Adrenal gland (tissue), 12 donors: ENCODE results near the gene MOK. TPM values are rescaled to one million over a fixed set of nuclear protein-coding genes. Genes with fewer than 3 reads are reported as not detected.

Experiments
- DNase-seq, 7 donors: peaks; one replicate each; pipeline ENCODE4 v3.0.0-alpha.2; 2019 to 2020
- H3K27ac ChIP-seq, 5 donors: fragments of 200-600 bp; sonication (generic) in 4 of 5; 1 replicate in 3 of 5; 2 replicates in 2 of 5; pipeline versions ENCODE4 v1.5.1 to v1.8.0; 2016 to 2020; ENCODE audit warnings: mild to moderate bottlenecking in 1 of 5
- H3K27me3 ChIP-seq: fragments of 200-600 bp; 2 replicates; pipeline ENCODE4 v1.8.0; 2021
- H3K36me3 ChIP-seq, 2 donors: fragments of 200-600 bp; replicated peaks in 1 of 2; 1 replicate in 1 of 2; 2 replicates in 1 of 2; pipeline versions ENCODE4 v1.5.1 to v1.8.0; 2018 to 2022
- H3K4me1 ChIP-seq, 2 donors: fragments of 200-600 bp; replicated peaks in 1 of 2; 1 replicate in 1 of 2; 2 replicates in 1 of 2; pipeline versions ENCODE4 v1.5.1 to v1.8.0; 2018 to 2021
- H3K4me3 ChIP-seq, 4 donors: fragments of 200-600 bp; sonication (generic) in 3 of 4; one replicate each; pipeline ENCODE4 v1.5.1; 2016 to 2018
- H3K9me3 ChIP-seq, 3 donors: fragments of 200-600 bp; sonication (generic) in 1 of 3; replicated peaks in 1 of 3; 1 replicate in 2 of 3; 2 replicates in 1 of 3; pipeline versions ENCODE4 v1.5.1 to v1.8.0; 2016 to 2021
- POLR2A ChIP-seq, 2 donors: fragments of 450-650 bp; IDR thresholded peaks; one replicate each; pipeline ENCODE4 v1.6.1; 2017; ENCODE audit warnings: antibody characterized with exemption in 2 of 2, mild to moderate bottlenecking in 2 of 2, moderate library complexity in 1 of 2
- WGBS, 4 donors: extraction: QIAGEN DNeasy Blood & Tissue Kit in 2 of 4; methylation state at CpG; one replicate each; pipeline versions ENCODE4 v1.1.5 to v1.1.7; 2013 to 2017; 5-methylcytosine and 5-hydroxymethylcytosine counted together
- intact Hi-C, 2 donors: fragments of 100-400 bp; cut with DNase I; formaldehyde crosslinking; loops; one replicate each; pipeline versions ENCODE4 v1.14.1 to v1.15.0; 2022 to 2023
- polyA plus RNA-seq, 3 donors: library from polyadenylated mRNA; stranded (reverse); fragments of 200-250 nt in 2 of 3; fragments of 350-450 nt in 1 of 3; fragmentation: Illumina TruSeq in 1 of 3; extraction: RNeasy Lipid Tissue Mini Kit (QIAGEN cat#74804) in 1 of 3; gene quantifications; one replicate each; pipeline ENCODE4 v1.2.3, GENCODE V29; 2013 to 2014
- total RNA-seq, 9 donors: library from RNA; depleted of rRNA in 4 of 9; stranded (reverse); fragments of >200 nt in 4 of 9; fragments of 120-200 nt in 1 of 9; fragmentation: NEBNext Ultra II Directional in 1 of 9; extraction: Animal tissue kit (Norgen Biotek cat#: 25700) in 1 of 9; gene quantifications; one replicate each; pipeline versions ENCODE4 v1.1.0 to v1.2.4, GENCODE V29; 2013 to 2023
- TF ChIP-seq, protein P1 (sequence below), 6 experiments: fragments of 450-650 bp in 4 of 6; fragments of 200-600 bp in 2 of 6; sonication (generic) in 1 of 6; IDR thresholded peaks; 1 replicate in 5 of 6; 2 replicates in 1 of 6; pipeline versions ENCODE4 v1.5.1 to v1.8.0; 2016 to 2021; ENCODE audit warnings: antibody characterized with exemption in 6 of 6, mild to moderate bottlenecking in 2 of 6, moderate library complexity in 1 of 6
- donor health status: healthy with polysubstance abuse.
- donor health status: Bipolar disorder and iron deficiency.
- donor health status: DM: yes; HTN: yes; CAD: no.
- donor health status: DM: no; HTN: no; CAD: no.
- donor health status: DM: no; HTN: no; CAD: no.
- donor health status: DM: yes; HTN: yes; CAD: no.

Gene MOK
- total and polyA plus RNA-seq, 12 donors: 10.1 to 54.4 (median 16.4) TPM

- DNase-seq: no peak
- Histone ChIP-seq H3K27me3 (no peaks in the 10 kb centered on the region), H3K27ac (no peak overlapping the region), H3K4me3 (no peak overlapping the region), H3K4me1 (peaks cover 7 to 18% of the 10 kb centered on the region in 2 donors), H3K36me3 (no peaks in the 10 kb centered on the region), H3K9me3 (no peaks in the 10 kb centered on the region)
- 86 to 89% (median 88%) methylated on average over 6 of the region's 6 CpGs for WGBS, 4 donors
- no peak for TF ChIP-seq POLR2A (IDR thresholded peaks at IDR 0.05)
- TF ChIP-seq, protein P1, sequence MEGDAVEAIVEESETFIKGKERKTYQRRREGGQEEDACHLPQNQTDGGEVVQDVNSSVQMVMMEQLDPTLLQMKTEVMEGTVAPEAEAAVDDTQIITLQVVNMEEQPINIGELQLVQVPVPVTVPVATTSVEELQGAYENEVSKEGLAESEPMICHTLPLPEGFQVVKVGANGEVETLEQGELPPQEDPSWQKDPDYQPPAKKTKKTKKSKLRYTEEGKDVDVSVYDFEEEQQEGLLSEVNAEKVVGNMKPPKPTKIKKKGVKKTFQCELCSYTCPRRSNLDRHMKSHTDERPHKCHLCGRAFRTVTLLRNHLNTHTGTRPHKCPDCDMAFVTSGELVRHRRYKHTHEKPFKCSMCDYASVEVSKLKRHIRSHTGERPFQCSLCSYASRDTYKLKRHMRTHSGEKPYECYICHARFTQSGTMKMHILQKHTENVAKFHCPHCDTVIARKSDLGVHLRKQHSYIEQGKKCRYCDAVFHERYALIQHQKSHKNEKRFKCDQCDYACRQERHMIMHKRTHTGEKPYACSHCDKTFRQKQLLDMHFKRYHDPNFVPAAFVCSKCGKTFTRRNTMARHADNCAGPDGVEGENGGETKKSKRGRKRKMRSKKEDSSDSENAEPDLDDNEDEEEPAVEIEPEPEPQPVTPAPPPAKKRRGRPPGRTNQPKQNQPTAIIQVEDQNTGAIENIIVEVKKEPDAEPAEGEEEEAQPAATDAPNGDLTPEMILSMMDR (IDR thresholded peaks at IDR 0.05): no peak
- intact Hi-C loops: no loop called here
These were observed 11.2 kb downstream of the MOK start for GRCh38 chr14:102293781-102294180.

DNA sequence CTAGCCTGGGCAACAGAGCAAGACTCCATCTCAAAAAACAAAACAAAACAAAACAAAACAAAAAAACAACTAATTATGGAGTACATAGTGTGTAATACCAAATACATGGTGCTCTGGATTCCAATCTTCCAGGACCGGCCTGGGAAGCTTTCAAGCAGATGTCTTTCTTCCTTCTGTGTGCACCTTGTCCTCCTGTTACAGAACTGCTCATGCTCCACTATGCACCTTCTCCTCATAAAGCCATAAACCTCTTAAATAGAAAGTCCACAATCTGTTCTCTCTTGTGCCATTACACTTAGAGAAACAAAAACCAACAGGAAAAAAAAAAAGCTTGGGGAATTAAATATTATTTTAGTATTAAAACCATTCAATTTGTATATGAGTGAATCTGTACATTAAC, 12.5 kb downstream of the MOK start:
- no peak overlapping the region for H3K27ac ChIP-seq
- no peak for DNase-seq
- no peak overlapping the region for H3K4me3 ChIP-seq
- H3K36me3 ChIP-seq: no peaks in the 10 kb centered on the region
- TF ChIP-seq, protein P1 (IDR thresholded peaks at IDR 0.05): no peak
- no peak for TF ChIP-seq POLR2A (IDR thresholded peaks at IDR 0.05)
- no peaks in the 10 kb centered on the region for H3K27me3 ChIP-seq
- no peaks in the 10 kb centered on the region for H3K9me3 ChIP-seq
- intact Hi-C loops: no loop called here
- WGBS, 4 donors: 97 to 100% (median 100%) methylated on average over 1 of the region's 1 CpG
- peaks cover 7 to 18% of the 10 kb centered on the region in 2 donors for H3K4me1 ChIP-seq

DNA sequence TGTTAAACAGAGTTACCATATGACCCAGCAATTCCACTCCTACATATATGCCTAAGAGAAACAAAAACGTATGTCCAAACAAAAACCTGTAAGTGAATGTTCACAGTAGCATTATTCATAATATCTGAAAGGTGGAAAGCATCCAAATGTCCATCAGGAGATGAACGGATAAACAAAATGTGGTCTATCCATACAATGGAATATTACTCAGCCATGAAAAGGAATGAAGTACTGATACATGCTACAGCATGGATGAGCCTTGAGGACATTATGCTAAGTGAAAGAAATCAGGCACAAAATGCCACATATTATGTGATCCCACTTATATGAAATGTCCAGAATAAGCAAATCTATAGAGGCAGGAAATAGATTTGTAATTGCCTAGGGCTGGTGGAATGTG, 16.8 kb downstream of the MOK start:
- intact Hi-C loops: no loop called here
- no peaks in the 10 kb centered on the region for H3K4me1 ChIP-seq
- 88 to 98% (median 95%) methylated on average over 2 of the region's 2 CpGs for WGBS, 4 donors
- DNase-seq: no peak
- H3K4me3 ChIP-seq: no peak overlapping the region
- no peak overlapping the region for H3K27ac ChIP-seq
- no peaks in the 10 kb centered on the region for H3K27me3 ChIP-seq
- no peaks in the 10 kb centered on the region for H3K9me3 ChIP-seq
- TF ChIP-seq POLR2A (IDR thresholded peaks at IDR 0.05): no peak
- TF ChIP-seq, protein P1 (IDR thresholded peaks at IDR 0.05): no peak
- H3K36me3 ChIP-seq: no peaks in the 10 kb centered on the region

GRCh38 chr14:102285106-102285505, 19.9 kb downstream of the MOK start:
- TF ChIP-seq POLR2A (IDR thresholded peaks at IDR 0.05): no peak
- TF ChIP-seq, protein P1 (IDR thresholded peaks at IDR 0.05): no peak
- H3K4me1 ChIP-seq: no peaks in the 10 kb centered on the region
- H3K36me3 ChIP-seq: no peaks in the 10 kb centered on the region
- no peaks in the 10 kb centered on the region for H3K9me3 ChIP-seq
- intact Hi-C loops: no loop called here
- WGBS, 4 donors: 89 to 96% (median 93%) methylated on average over 2 of the region's 2 CpGs
- H3K27me3 ChIP-seq: no peaks in the 10 kb centered on the region
- no peak for DNase-seq
- H3K27ac ChIP-seq: no peak overlapping the region
- H3K4me3 ChIP-seq: no peak overlapping the region
